SK-N-SH (cell line): ENCODE data around the gene PRR16. TPM values are rescaled to one million over a fixed set of nuclear protein-coding genes. Genes with fewer than 3 reads are reported as not detected.

ENCODE experiments used
- CTCF ChIA-PET: fragments of 300-600, 350-600 bp; formaldehyde crosslinking; extraction: SDS; loops from one replicate; lab custom pipeline; 2021; lab: Yijun Ruan, JAX
- POLR2A ChIA-PET: fragments of 350-600 bp; sonication (Branson Sonifier 250); formaldehyde crosslinking; extraction: SDS; loops from one replicate; lab custom pipeline; 2020; ENCODE audit warnings: antibody characterized with exemption, inconsistent platforms; lab: Yijun Ruan, JAX
- DNase-seq: peaks from one replicate; pipeline ENCODE4 v3.0.0; 2012
- H2AFZ ChIP-seq: fragments of 200-600 bp; sonication (generic); 2 replicates; pipeline ENCODE4 v1.8.1; 2016; ENCODE audit warnings: antibody characterized with exemption, mild to moderate bottlenecking, low read depth
- H3F3A ChIP-seq: fragments of 200-600 bp; sonication (generic); replicated peaks from 2 replicates; pipeline ENCODE3; 2016; ENCODE audit warnings: antibody characterized with exemption, mild to moderate bottlenecking; ENCODE audit not compliant: insufficient read depth
- H3K27ac ChIP-seq, 2 experiments: fragments of 200-500 bp in 1 of 2; fragments of 200-600 bp in 1 of 2; sonication (Bioruptor generic) in 1 of 2; sonication (generic), shearing (Covaris generic) in 1 of 2; 2 replicates each; pipeline versions ENCODE4 v1.5.1 to v1.6.1; 2014 to 2016; ENCODE audit warnings: low read depth in 2 of 2, inconsistent platforms in 1 of 2, low read length in 1 of 2, mild to moderate bottlenecking in 1 of 2, mixed read lengths in 1 of 2
- H3K27me3 ChIP-seq: fragments of 200-600 bp; sonication (generic), shearing (Covaris generic); 2 replicates; pipeline ENCODE4 v1.6.1; 2016; ENCODE audit warnings: mixed run types; ENCODE audit not compliant: insufficient read depth
- H3K36me3 ChIP-seq, 2 experiments: fragments of 200-500 bp in 1 of 2; fragments of 200-600 bp in 1 of 2; sonication (Bioruptor generic) in 1 of 2; sonication (generic) in 1 of 2; replicated peaks in 1 of 2; 2 replicates each; pipeline versions ENCODE3 to v1.5.1; 2014 to 2016; ENCODE audit warnings: low read length in 1 of 2, mild to moderate bottlenecking in 1 of 2; ENCODE audit not compliant: insufficient read depth in 2 of 2, control insufficient read depth in 1 of 2
- H3K4me1 ChIP-seq, 2 experiments: fragments of 200-500 bp in 1 of 2; fragments of 200-600 bp in 1 of 2; sonication (Bioruptor generic) in 1 of 2; sonication (generic), shearing (Covaris generic) in 1 of 2; 2 replicates each; pipeline versions ENCODE4 v1.5.1 to v1.6.1; 2014 to 2016; ENCODE audit warnings: low read depth in 1 of 2, low read length in 1 of 2, mixed run types in 1 of 2; ENCODE audit not compliant: insufficient read depth in 2 of 2, control insufficient read depth in 1 of 2
- H3K4me2 ChIP-seq: fragments of 200-600 bp; sonication (generic), shearing (Covaris generic); 2 replicates; pipeline ENCODE4 v1.6.1; 2017; ENCODE audit warnings: mixed run types
- H3K4me3 ChIP-seq, 2 experiments: fragments of 200-500 bp in 1 of 2; fragments of 200-600 bp in 1 of 2; sonication (Bioruptor generic) in 1 of 2; sonication (generic), shearing (Covaris generic) in 1 of 2; 2 replicates each; pipeline versions ENCODE4 v1.5.1 to v1.8.1; 2014 to 2016; ENCODE audit warnings: low read depth in 2 of 2, inconsistent platforms in 1 of 2, low read length in 1 of 2, mild to moderate bottlenecking in 1 of 2, mixed read lengths in 1 of 2, moderate library complexity in 1 of 2
- H3K79me2 ChIP-seq: fragments of 200-600 bp; sonication (generic); 2 replicates; pipeline ENCODE4 v1.8.1; 2017; ENCODE audit warnings: mild to moderate bottlenecking; ENCODE audit not compliant: insufficient read depth
- H3K9ac ChIP-seq: fragments of 200-600 bp; sonication (generic); 2 replicates; pipeline ENCODE4 v1.6.1; 2017; ENCODE audit warnings: mixed run types
- H3K9me2 ChIP-seq: fragments of 200-600 bp; sonication (generic); 2 replicates; pipeline ENCODE4 v1.6.1; 2017; ENCODE audit warnings: mixed run types
- H3K9me3 ChIP-seq: fragments of 200-600 bp; sonication (generic); 2 replicates; pipeline ENCODE4 v1.6.1; 2017; ENCODE audit warnings: mixed run types, mild to moderate bottlenecking, moderate library complexity
- H4K20me1 ChIP-seq: fragments of 200-600 bp; sonication (generic); 2 replicates; pipeline ENCODE4 v1.6.1; 2017; ENCODE audit warnings: mild to moderate bottlenecking, mixed run types; ENCODE audit not compliant: insufficient read depth
- EP300 ChIP-seq, 2 experiments: IDR thresholded peaks; 2 replicates each; pipeline versions ENCODE4 v1.4.0 to v1.6.1; 2012; ENCODE audit warnings: borderline replicate concordance in 1 of 2, low read depth in 1 of 2, low read length in 1 of 2
- FOXM1 ChIP-seq: IDR thresholded peaks from 2 replicates; pipeline ENCODE4 v1.4.0; 2012; ENCODE audit warnings: low read depth, mild to moderate bottlenecking
- IRF3 ChIP-seq: fragments of 150-350 bp; IDR thresholded peaks from 2 replicates; pipeline ENCODE4 v1.6.1; 2016; ENCODE audit warnings: mild to moderate bottlenecking, low read depth, low read length
- JUND ChIP-seq: IDR thresholded peaks from 2 replicates; pipeline ENCODE4 v1.4.0; 2012
- MAX ChIP-seq: IDR thresholded peaks from 2 replicates; pipeline ENCODE4 v1.4.0; 2012; ENCODE audit warnings: low read depth
- SMC3 ChIP-seq: IDR thresholded peaks from 2 replicates; pipeline ENCODE4 v1.6.1; 2012; ENCODE audit warnings: low read depth, low read length, improper control_type of control experiment
- TCF12 ChIP-seq: IDR thresholded peaks from 2 replicates; pipeline ENCODE4 v1.4.0; 2012
- TEAD4 ChIP-seq: IDR thresholded peaks from 2 replicates; pipeline ENCODE4 v1.4.0; 2012; ENCODE audit warnings: mild to moderate bottlenecking, borderline replicate concordance; ENCODE audit not compliant: insufficient read depth
- ZBTB33 ChIP-seq: IDR thresholded peaks from 2 replicates; pipeline ENCODE4 v1.4.0; 2012; ENCODE audit warnings: low read depth, borderline replicate concordance
- WGBS: methylation state at CpG from one replicate; pipeline ENCODE4 v1.1.6; 2017; ENCODE audit warnings: low lambda C conversion rate; 5-methylcytosine and 5-hydroxymethylcytosine counted together
- polyA plus RNA-seq, 3 experiments: library from polyadenylated mRNA; depleted of rRNA; stranded (reverse); fragments of >200 nt; gene quantifications; 2 replicates each; pipeline ENCODE4 v1.2.3, GENCODE V29; 2012

PRR16 gene
- polyA plus RNA-seq, 1 of the 3 experiments (the other 2 are of a cell fraction) = 26.7 TPM

- Histone ChIP-seq H3K9ac (no peak overlapping the region), H4K20me1 (no peaks in the 10 kb centered on the region), H3K27ac (peak overlapping the region in 1 of 2 experiments; percentile 30; a peak in 1 of 4 replicates), H3K9me2 (no peaks in the 10 kb centered on the region), H3K27me3 (no peaks in the 10 kb centered on the region), H3K4me3 (no peak overlapping the region), H3K4me1 (no peaks in the 10 kb centered on the region; a peak in 1 of 4 replicates), H3F3A (no peaks in the 10 kb centered on the region), H3K4me2 (no peak overlapping the region), H3K9me3 (no peaks in the 10 kb centered on the region)
- CTCF ChIA-PET = no interaction called here
- no peak for DNase-seq
- POLR2A ChIA-PET = no interaction called here
- WGBS = 84% methylated on average over 1 of the region's 1 CpG
- TF ChIP-seq FOXM1 (no peak), ZBTB33 (no peak), JUND (no peak), IRF3 (no peak)
- TF ChIP-seq, all 33 proteins: peak for 0
- Histone ChIP-seq H2AFZ (no peak overlapping the region), H3K36me3 (no peaks in the 10 kb centered on the region), H3K79me2 (no peaks in the 10 kb centered on the region)
These were observed 240.0 kb downstream of the PRR16 start for GRCh38 chr5:120703918-120704587.

GRCh38 chr5:120706877-120707276 lies 242.8 kb downstream of the PRR16 start:
- H3K27ac ChIP-seq = no peak overlapping the region
- TF ChIP-seq SMC3 = no peak
- TF ChIP-seq JUND = no peak
- TF ChIP-seq MAX = no peak
- no peak for TF ChIP-seq TCF12
- no peak for TF ChIP-seq EP300 (IDR thresholded peaks at IDR 0.05; ENCODE audit: borderline replicate concordance in 1 of 2, low read depth in 1 of 2, low read length in 1 of 2)
- no peak for TF ChIP-seq TEAD4
- TF ChIP-seq, all 33 proteins: peak for 0
- no peak overlapping the region for H3K9ac ChIP-seq
- DNase-seq = no peak
- no peaks in the 10 kb centered on the region for H3K27me3 ChIP-seq
- CTCF ChIA-PET = no interaction called here
- no peak overlapping the region for H3K4me2 ChIP-seq
- no peaks in the 10 kb centered on the region; a peak in 1 of 4 replicates for H3K4me1 ChIP-seq
- POLR2A ChIA-PET = no interaction called here
- H3F3A ChIP-seq = no peaks in the 10 kb centered on the region
- peaks cover 0 to 6% of the 10 kb centered on the region in 2 experiments for H3K36me3 ChIP-seq
- H4K20me1 ChIP-seq = no peaks in the 10 kb centered on the region
- no peaks in the 10 kb centered on the region for H3K79me2 ChIP-seq
- H3K9me2 ChIP-seq = no peaks in the 10 kb centered on the region
- H3K9me3 ChIP-seq = no peaks in the 10 kb centered on the region
- no peak overlapping the region for H3K4me3 ChIP-seq
- H2AFZ ChIP-seq = no peak overlapping the region
